Measurements from ENCODE around the gene KRTAP9-6.

DNA sequence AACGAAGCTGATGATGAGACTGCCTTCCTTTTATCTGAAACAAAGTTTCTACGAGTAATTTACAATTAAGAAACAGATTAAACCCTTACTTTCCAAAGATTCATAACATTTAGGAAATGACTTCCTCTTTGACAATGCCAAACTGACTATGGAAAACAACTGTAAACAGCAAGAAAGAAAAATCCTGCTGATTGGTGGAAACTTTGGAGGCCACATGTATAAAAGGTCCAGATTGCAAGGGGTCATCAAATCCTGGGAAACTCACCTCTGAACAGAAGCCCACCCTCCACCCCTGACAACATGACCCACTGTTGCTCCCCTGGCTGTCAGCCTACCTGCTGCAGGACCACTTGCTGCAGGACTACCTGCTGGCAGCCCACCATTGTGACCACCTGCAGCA, at the start of gene KRTAP9-6:
- TF ChIP-seq POLR2A (IDR thresholded peaks at IDR 0.05) = no peak
- TF ChIP-seq, protein P1, sequence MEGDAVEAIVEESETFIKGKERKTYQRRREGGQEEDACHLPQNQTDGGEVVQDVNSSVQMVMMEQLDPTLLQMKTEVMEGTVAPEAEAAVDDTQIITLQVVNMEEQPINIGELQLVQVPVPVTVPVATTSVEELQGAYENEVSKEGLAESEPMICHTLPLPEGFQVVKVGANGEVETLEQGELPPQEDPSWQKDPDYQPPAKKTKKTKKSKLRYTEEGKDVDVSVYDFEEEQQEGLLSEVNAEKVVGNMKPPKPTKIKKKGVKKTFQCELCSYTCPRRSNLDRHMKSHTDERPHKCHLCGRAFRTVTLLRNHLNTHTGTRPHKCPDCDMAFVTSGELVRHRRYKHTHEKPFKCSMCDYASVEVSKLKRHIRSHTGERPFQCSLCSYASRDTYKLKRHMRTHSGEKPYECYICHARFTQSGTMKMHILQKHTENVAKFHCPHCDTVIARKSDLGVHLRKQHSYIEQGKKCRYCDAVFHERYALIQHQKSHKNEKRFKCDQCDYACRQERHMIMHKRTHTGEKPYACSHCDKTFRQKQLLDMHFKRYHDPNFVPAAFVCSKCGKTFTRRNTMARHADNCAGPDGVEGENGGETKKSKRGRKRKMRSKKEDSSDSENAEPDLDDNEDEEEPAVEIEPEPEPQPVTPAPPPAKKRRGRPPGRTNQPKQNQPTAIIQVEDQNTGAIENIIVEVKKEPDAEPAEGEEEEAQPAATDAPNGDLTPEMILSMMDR (IDR thresholded peaks at IDR 0.05) = no peak

Measured in uterus (tissue), 2 donors.